HG03066 (cell line): ENCODE data around the gene STRN4.
"Not testable (repeated sequence)": the region's sequence is repeated elsewhere in the genome, so short reads cannot be mapped to it uniquely, and the experiment has no call there.

Experiments used
- ATAC-seq: cut with Tn5 transposase; IDR thresholded peaks from one replicate; pipeline ENCODE4 v1.9.1; 2021; ENCODE audit warnings: low read depth; ENCODE audit not compliant: unreplicated experiment

Gene STRN4

GRCh38 chr19:46746281-46747057 lies at the start of gene STRN4:
Gene STRN4, minus strand, starts transcription at chr19:46746450. Its CDS starts 20 bp downstream, at chr19:46746430.
- no peak for ATAC-seq

GRCh38 chr19:46791944-46792343 lies 45.7 kb upstream of the STRN4 start:
- ATAC-seq = no peak

GRCh38 chr19:46789371-46789770 lies 43.1 kb upstream of the STRN4 start:
- no peak for ATAC-seq

GRCh38 chr19:46788968-46789338 lies 42.7 kb upstream of the STRN4 start:
- ATAC-seq = no peak

DNA sequence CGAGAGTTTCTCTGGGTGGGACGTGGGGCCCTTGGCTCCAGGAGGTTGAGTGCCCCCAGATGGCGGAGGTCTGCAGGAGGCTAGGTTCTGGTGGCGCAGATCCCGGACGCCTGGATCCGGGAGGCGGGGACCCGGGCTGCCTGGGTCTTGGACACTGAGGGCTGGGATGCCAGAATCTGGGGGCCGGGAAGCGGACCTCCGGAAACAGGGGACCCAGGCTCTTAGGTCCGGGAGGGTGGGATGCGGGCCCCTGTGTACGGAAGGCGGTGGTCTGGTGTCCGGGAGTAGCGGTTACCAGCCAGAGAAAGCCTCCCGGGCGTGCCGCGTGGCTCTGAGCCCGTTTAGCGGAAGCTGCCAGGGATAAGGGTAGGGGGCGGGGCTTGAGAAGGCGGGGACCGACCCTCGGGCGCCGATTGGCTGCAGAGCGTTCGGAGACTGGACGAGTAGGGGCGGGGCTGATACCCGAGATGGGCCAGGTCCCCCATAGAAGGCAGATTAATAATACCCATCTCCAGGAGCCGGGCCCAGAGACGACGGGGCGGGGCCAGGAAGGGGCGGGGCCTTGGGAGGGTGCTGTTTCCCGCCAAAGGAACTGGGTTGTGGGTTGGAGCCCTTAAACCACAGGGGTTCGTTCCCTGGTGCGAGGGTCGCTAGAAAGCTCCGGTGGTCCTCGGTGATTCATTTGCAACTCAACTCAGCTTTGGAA lies 42.2 kb upstream of the STRN4 start, which contains the start of gene SLC1A5:
TSS of gene SLC1A5 (minus strand) at position 333 of the 706 bp plus-strand sequence. CDS start 629 bp downstream, outside the sequence.
- peak; percentile 49 for ATAC-seq

- ATAC-seq = no peak
Observed at GRCh38 chr19:46787331-46788261, 41.3 kb upstream of the STRN4 start.

DNA sequence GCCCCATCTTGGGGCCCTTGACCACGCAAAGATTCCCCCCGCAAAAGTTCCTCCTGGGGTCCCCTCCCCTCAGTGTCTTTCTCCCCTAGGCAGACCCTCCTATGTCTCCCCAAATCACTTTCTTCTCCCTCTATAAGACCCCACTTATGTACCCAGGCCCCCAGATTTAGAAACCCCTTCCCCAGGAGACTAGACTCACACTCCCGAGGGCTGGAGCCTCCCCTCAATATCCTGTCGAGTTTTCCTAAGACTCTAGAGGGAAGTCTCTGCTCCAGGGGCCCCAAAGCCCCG lies 40.7 kb upstream of the STRN4 start:
- no peak for ATAC-seq

DNA sequence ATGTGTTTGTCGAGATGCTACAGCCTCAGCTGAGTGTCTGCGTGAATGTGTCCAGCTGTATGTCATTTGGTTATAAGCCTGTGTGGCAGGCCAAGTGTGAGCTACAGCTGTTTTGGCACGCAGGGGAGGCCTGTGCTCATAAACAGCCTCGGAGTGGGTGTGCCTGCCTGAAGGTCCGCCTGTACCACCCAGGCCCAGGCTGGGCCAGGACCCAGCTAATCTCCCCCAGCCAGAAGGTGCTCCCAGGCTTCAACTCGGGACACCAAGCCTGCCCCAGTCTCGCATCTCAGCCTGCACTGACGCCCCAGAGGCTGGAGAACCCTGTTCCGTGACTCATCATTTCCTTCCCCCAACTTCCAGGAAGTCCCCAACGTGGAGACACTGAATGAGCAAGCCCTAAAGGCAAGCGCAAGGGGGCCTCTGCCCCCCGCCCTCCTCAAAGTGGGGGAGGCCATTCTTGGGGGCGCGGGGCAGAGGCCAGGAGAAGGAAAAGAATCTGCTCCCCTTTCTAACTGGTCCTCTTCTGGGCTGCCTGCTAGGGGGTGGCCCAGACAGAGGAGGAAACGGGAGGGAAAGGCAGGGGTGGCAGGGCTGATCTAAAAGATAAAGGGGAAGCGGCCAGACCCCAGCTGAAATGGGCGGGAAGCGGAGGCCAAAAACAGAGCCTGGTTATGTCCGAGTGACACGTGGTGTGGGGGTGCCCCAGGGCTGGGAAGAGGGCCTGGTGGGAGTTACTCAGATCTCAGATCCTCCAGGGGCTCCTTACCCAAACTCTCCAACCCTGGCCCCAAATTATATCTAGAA lies 40.2 kb upstream of the STRN4 start:
- no peak for ATAC-seq

GRCh38 chr19:46785980-46786235 lies 39.7 kb upstream of the STRN4 start:
- ATAC-seq = no peak

DNA sequence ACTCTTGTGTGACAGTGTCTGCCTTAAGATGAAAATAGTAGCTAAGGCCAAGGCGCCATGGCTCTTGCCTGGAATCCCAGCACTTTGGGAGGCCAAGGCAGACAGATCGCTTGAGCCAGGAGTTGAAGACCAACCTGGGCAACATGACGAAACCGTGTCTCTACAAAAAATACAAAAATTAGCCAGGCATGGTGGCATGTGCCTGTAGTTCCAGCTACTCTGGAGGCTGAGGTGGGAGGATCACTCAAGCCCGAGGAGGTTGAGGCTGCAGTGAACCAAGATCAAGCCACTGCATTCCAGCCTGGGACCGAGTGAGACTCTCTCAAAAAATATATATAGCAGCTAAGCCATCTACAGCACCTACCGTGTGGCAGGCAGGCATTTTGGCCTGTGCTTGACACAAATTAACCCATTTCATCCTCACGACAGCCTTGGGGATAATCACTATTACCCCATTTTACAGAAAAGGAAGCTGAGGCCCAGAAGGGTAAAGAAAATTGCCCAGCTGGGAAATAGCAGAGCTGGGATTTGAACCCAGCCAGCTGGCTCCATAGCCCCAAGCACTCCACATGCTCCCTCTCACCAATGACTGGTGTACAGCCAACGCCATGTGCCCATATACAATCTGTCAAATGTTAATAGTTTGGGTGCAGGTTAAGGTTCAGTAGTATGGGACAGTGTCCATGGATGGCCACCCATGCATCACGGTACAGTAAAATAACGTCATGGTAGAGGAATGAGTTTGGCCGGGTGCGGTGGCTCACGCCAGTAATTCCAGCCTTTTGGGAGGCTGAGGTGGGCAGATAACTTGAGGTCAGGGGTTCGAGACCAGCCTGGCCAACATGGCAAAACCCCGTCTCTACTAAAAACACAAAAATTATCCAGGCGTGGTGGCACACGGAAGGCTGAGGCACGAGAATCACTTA lies 39.1 kb upstream of the STRN4 start:
- ATAC-seq = no peak

DNA sequence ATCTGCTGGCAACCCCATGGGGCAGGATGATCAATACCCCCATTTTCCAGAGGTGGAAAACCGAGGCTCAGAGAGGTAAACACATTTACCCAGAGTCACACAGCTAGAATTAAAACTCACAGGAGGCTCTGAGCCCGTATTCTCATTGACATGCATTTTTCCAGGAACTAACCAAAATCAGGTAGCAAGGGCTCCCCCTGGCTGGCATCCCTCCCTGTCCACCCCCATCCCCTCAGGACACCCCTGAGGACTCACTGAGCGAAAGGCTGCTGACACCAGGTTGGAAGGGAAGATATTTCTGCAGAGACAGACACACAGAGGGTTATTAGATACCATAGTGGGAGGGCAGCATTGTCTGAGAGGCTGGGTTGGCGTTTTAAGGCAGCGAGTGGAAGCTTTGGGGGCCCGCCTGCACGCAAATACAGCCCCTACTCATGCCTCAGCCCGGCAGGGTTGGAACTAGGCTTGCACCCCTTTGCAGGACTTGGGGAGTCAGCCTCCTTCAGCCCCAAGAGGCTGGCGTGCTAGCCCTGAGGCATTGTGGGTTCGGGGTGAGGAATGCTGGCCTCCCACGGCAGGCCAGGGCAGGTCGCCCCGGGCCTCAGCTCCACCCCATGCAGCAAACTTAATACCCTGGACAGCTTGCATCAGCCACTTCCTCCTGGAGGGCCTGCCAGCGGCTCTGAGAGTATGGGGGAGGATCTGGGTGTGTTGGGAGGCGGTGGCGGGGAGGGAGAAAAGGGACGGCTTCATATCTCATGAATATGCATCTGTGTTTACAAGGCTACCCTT lies 38.2 kb upstream of the STRN4 start:
- peak; percentile 42 for ATAC-seq

DNA sequence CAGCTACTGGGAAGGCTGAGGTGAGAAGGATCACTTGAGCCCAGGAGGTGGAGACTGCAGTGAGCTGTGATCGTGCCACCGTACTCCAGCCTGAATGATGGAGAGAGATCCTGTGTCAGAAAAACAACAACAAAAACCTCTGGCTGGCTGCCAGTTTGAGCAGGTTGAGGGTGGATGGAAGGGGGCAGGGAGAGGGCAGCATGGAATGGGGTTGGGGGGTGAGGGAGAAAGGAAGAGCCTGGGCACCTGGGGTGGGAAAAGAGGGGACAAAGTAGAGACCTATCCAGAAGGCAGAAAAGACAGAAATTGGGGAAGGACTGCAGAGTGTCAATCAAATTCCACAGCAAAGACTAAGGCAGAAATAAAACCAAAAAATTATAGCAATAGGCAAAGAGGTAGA lies 37.4 kb upstream of the STRN4 start:
- ATAC-seq = no peak

- no peak for ATAC-seq
Observed at GRCh38 chr19:46782355-46783019, 36.2 kb upstream of the STRN4 start.

DNA sequence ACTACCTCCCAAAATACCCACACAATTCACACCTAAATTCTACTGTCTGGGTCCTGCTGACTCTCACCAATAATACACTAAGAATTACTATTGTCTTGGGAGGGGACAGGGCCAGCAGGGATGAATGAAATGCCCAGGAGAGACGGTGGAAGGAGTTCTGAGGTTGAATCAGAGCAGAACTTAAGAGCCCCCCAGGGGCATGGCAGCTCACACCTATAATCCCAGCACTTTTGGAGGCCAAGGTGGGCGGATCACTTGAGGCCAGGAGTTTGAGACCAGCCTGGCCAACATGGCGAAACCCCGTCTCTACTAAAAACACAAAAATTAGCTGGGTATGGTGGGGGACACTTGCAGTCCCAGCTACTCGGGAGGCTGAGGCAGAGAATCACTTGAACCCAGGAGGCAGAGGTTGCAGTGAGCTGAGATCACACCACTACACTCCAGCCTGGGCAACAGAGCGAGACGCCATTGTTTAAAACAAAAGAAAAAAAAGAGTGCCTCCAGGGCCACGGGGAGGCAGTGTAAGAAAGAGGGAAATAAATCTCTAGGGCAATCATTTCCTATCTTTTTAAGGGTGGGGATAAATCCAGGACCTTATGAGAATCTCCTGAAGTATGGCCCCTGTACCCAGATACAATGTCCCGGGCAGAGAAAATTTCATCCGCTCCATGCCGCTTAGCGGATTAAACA lies 31.9 kb upstream of the STRN4 start:
- not testable (repeated sequence) for ATAC-seq

DNA sequence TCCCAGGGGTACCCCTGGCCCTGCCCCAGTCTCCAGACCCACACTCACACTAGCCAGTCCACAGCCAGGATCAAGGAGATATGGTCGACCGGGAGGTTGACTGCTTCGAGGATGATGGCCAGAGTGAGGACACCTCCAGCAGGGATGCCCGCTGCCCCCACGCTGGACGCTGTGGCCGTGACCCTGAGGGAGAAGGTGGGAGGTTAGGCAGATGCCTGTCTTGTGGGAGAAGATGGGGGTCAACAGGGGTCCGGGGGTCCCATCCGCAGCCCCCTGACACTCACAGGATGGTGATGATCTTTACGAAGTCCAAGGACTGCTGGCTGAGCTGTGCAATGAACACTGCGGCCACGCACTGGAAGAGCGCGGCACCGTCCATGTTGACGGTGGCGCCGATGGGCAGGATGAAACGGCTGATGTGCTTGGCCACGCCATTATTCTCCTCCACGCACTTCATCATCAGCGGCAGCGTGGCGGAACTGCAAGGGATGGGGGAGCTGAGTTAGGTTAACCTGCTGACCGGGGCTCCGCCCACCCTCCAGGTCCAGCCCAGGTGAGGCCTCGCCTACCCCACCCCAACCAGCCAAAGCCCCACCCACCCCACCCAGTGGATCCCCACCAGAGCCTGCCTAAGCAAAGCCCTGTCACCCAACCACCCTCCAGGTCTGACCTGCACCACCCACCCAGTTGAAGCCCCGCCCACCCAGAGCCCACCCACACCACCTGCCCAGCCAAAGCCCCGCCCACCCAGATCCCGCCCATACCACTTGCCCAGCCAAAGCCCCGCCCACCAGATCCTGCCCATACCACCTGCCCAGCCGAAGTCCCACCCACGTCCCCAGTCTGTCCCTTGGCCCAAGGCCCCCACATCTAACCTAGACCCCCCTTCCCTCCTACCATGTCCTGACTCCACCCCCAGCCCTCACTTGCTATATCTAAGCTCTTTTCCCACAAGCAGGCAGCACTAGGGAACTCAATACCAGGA lies 31.0 kb upstream of the STRN4 start:
- ATAC-seq = no peak

DNA sequence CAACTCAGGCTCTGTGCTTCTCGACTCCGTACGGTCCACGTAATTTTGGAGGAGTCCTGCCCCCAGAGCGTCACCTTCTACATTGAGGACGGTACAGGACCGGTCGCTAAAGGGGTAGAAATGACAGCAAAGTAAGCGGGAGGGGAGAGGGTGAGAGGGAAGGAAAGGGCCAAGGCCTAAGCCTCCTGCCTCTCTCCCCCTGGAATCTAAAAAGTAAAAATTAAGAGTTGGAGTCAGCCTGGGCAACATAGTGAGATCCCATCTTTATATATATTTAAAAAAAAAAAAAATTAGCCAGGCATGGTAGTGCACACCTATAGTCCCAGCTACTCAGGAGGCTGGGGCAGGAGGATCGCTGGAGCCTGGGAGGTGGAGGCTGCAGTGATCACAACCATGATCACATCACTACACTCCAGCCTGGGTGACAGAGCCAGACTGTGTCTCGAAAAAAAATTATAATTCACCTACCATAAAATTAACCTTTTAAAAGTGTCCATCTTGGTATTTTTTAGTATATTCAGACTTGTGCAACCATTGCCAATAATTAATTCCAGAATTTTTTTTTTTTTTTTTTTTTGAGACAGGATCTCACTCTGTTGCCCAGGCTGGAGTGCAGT lies 29.5 kb upstream of the STRN4 start:
- ATAC-seq = no peak
